SK-N-SH (cell line): ENCODE data around the gene PCBP3. TPM values are rescaled to one million over a fixed set of nuclear protein-coding genes. Genes with fewer than 3 reads are reported as not detected.

ENCODE experiments used
- CTCF ChIA-PET: fragments of 300-600, 350-600 bp; formaldehyde crosslinking; extraction: SDS; loops from one replicate; lab custom pipeline; 2021; lab: Yijun Ruan, JAX
- POLR2A ChIA-PET: fragments of 350-600 bp; sonication (Branson Sonifier 250); formaldehyde crosslinking; extraction: SDS; loops from one replicate; lab custom pipeline; 2020; ENCODE audit warnings: antibody characterized with exemption, inconsistent platforms; lab: Yijun Ruan, JAX
- DNase-seq: peaks from one replicate; pipeline ENCODE4 v3.0.0; 2012
- H2AFZ ChIP-seq: fragments of 200-600 bp; sonication (generic); 2 replicates; pipeline ENCODE4 v1.8.1; 2016; ENCODE audit warnings: antibody characterized with exemption, mild to moderate bottlenecking, low read depth
- H3F3A ChIP-seq: fragments of 200-600 bp; sonication (generic); replicated peaks from 2 replicates; pipeline ENCODE3; 2016; ENCODE audit warnings: antibody characterized with exemption, mild to moderate bottlenecking; ENCODE audit not compliant: insufficient read depth
- H3K27ac ChIP-seq, 2 experiments: fragments of 200-500 bp in 1 of 2; fragments of 200-600 bp in 1 of 2; sonication (Bioruptor generic) in 1 of 2; sonication (generic), shearing (Covaris generic) in 1 of 2; 2 replicates each; pipeline versions ENCODE4 v1.5.1 to v1.6.1; 2014 to 2016; ENCODE audit warnings: low read depth in 2 of 2, inconsistent platforms in 1 of 2, low read length in 1 of 2, mild to moderate bottlenecking in 1 of 2, mixed read lengths in 1 of 2
- H3K27me3 ChIP-seq: fragments of 200-600 bp; sonication (generic), shearing (Covaris generic); 2 replicates; pipeline ENCODE4 v1.6.1; 2016; ENCODE audit warnings: mixed run types; ENCODE audit not compliant: insufficient read depth
- H3K36me3 ChIP-seq, 2 experiments: fragments of 200-500 bp in 1 of 2; fragments of 200-600 bp in 1 of 2; sonication (Bioruptor generic) in 1 of 2; sonication (generic) in 1 of 2; replicated peaks in 1 of 2; 2 replicates each; pipeline versions ENCODE3 to v1.5.1; 2014 to 2016; ENCODE audit warnings: low read length in 1 of 2, mild to moderate bottlenecking in 1 of 2; ENCODE audit not compliant: insufficient read depth in 2 of 2, control insufficient read depth in 1 of 2
- H3K4me1 ChIP-seq, 2 experiments: fragments of 200-500 bp in 1 of 2; fragments of 200-600 bp in 1 of 2; sonication (Bioruptor generic) in 1 of 2; sonication (generic), shearing (Covaris generic) in 1 of 2; 2 replicates each; pipeline versions ENCODE4 v1.5.1 to v1.6.1; 2014 to 2016; ENCODE audit warnings: low read depth in 1 of 2, low read length in 1 of 2, mixed run types in 1 of 2; ENCODE audit not compliant: insufficient read depth in 2 of 2, control insufficient read depth in 1 of 2
- H3K4me2 ChIP-seq: fragments of 200-600 bp; sonication (generic), shearing (Covaris generic); 2 replicates; pipeline ENCODE4 v1.6.1; 2017; ENCODE audit warnings: mixed run types
- H3K4me3 ChIP-seq, 2 experiments: fragments of 200-500 bp in 1 of 2; fragments of 200-600 bp in 1 of 2; sonication (Bioruptor generic) in 1 of 2; sonication (generic), shearing (Covaris generic) in 1 of 2; 2 replicates each; pipeline versions ENCODE4 v1.5.1 to v1.8.1; 2014 to 2016; ENCODE audit warnings: low read depth in 2 of 2, inconsistent platforms in 1 of 2, low read length in 1 of 2, mild to moderate bottlenecking in 1 of 2, mixed read lengths in 1 of 2, moderate library complexity in 1 of 2
- H3K79me2 ChIP-seq: fragments of 200-600 bp; sonication (generic); 2 replicates; pipeline ENCODE4 v1.8.1; 2017; ENCODE audit warnings: mild to moderate bottlenecking; ENCODE audit not compliant: insufficient read depth
- H3K9ac ChIP-seq: fragments of 200-600 bp; sonication (generic); 2 replicates; pipeline ENCODE4 v1.6.1; 2017; ENCODE audit warnings: mixed run types
- H3K9me2 ChIP-seq: fragments of 200-600 bp; sonication (generic); 2 replicates; pipeline ENCODE4 v1.6.1; 2017; ENCODE audit warnings: mixed run types
- H3K9me3 ChIP-seq: fragments of 200-600 bp; sonication (generic); 2 replicates; pipeline ENCODE4 v1.6.1; 2017; ENCODE audit warnings: mixed run types, mild to moderate bottlenecking, moderate library complexity
- H4K20me1 ChIP-seq: fragments of 200-600 bp; sonication (generic); 2 replicates; pipeline ENCODE4 v1.6.1; 2017; ENCODE audit warnings: mild to moderate bottlenecking, mixed run types; ENCODE audit not compliant: insufficient read depth
- EP300 ChIP-seq, 2 experiments: IDR thresholded peaks; 2 replicates each; pipeline versions ENCODE4 v1.4.0 to v1.6.1; 2012; ENCODE audit warnings: borderline replicate concordance in 1 of 2, low read depth in 1 of 2, low read length in 1 of 2
- FOSL2 ChIP-seq: IDR thresholded peaks from 2 replicates; pipeline ENCODE4 v1.4.0; 2012; ENCODE audit warnings: low read depth, mild to moderate bottlenecking, moderate library complexity, borderline replicate concordance
- FOXJ3 ChIP-seq: sonication (generic); formaldehyde crosslinking; IDR thresholded peaks from 2 replicates; pipeline ENCODE4 v1.5.1; 2020; ENCODE audit warnings: mild to moderate bottlenecking, missing genetic modification reagents
- FOXM1 ChIP-seq: IDR thresholded peaks from 2 replicates; pipeline ENCODE4 v1.4.0; 2012; ENCODE audit warnings: low read depth, mild to moderate bottlenecking
- GABPA ChIP-seq: IDR thresholded peaks from 2 replicates; pipeline ENCODE4 v1.4.0; 2012; ENCODE audit warnings: low read depth, mild to moderate bottlenecking
- GATA2 ChIP-seq: sonication (generic); formaldehyde crosslinking; IDR thresholded peaks from 2 replicates; pipeline ENCODE4 v1.5.0; 2020; ENCODE audit warnings: mild to moderate bottlenecking, missing genetic modification reagents
- JUND ChIP-seq: IDR thresholded peaks from 2 replicates; pipeline ENCODE4 v1.4.0; 2012
- MEF2A ChIP-seq: IDR thresholded peaks from 2 replicates; pipeline ENCODE4 v1.4.0; 2012; ENCODE audit warnings: low read depth, borderline replicate concordance
- NFIC ChIP-seq: IDR thresholded peaks from 2 replicates; pipeline ENCODE4 v1.4.0; 2012; ENCODE audit warnings: borderline replicate concordance
- NRF1 ChIP-seq: IDR thresholded peaks from 2 replicates; pipeline ENCODE4 v1.6.1; 2012; ENCODE audit warnings: low read depth, mild to moderate bottlenecking, low read length
- POLR2AphosphoS5 ChIP-seq: IDR thresholded peaks from 2 replicates; pipeline ENCODE4 v1.6.1; 2012; ENCODE audit warnings: low read depth, low read length
- RAD21 ChIP-seq: IDR thresholded peaks from 2 replicates; pipeline ENCODE4 v1.6.1; 2012; ENCODE audit warnings: mild to moderate bottlenecking, low read length
- RFX5 ChIP-seq: IDR thresholded peaks from 2 replicates; pipeline ENCODE4 v1.6.1; 2012; ENCODE audit warnings: mild to moderate bottlenecking, improper control_type of control experiment, low read length
- SIN3A ChIP-seq: IDR thresholded peaks from 2 replicates; pipeline ENCODE4 v1.6.1; 2012; ENCODE audit warnings: low read depth, mild to moderate bottlenecking, low read length, moderate library complexity, borderline replicate concordance
- SMC3 ChIP-seq: IDR thresholded peaks from 2 replicates; pipeline ENCODE4 v1.6.1; 2012; ENCODE audit warnings: low read depth, low read length, improper control_type of control experiment
- YY1 ChIP-seq: IDR thresholded peaks from 2 replicates; pipeline ENCODE4 v1.4.0; 2012; ENCODE audit warnings: low read depth, mild to moderate bottlenecking
- WGBS: methylation state at CpG from one replicate; pipeline ENCODE4 v1.1.6; 2017; ENCODE audit warnings: low lambda C conversion rate; 5-methylcytosine and 5-hydroxymethylcytosine counted together
- polyA plus RNA-seq, 3 experiments: library from polyadenylated mRNA; depleted of rRNA; stranded (reverse); fragments of >200 nt; gene quantifications; 2 replicates each; pipeline ENCODE4 v1.2.3, GENCODE V29; 2012
- TF ChIP-seq, protein P1 (sequence below): fragments of 200-600 bp; sonication (generic); IDR thresholded peaks from 2 replicates; pipeline ENCODE4 v1.6.1; 2017; ENCODE audit warnings: antibody characterized with exemption, mild to moderate bottlenecking, moderate library complexity
- TF ChIP-seq, protein P2 (sequence below): IDR thresholded peaks from 2 replicates; pipeline ENCODE4; 2012
- TF ChIP-seq, protein P3 (sequence below): IDR thresholded peaks from 2 replicates; pipeline ENCODE4 v1.4.0; 2012; ENCODE audit warnings: low read depth, borderline replicate concordance
- TF ChIP-seq, protein P4 (sequence below): fragments of 150-350 bp; IDR thresholded peaks from 2 replicates; pipeline ENCODE4 v1.6.1; 2017; ENCODE audit warnings: antibody characterized with exemption, low read length, low read depth, borderline replicate concordance

PCBP3 gene
- polyA plus RNA-seq, 1 of the 3 experiments (the other 2 are of a cell fraction), result 9.5 TPM

DNA sequence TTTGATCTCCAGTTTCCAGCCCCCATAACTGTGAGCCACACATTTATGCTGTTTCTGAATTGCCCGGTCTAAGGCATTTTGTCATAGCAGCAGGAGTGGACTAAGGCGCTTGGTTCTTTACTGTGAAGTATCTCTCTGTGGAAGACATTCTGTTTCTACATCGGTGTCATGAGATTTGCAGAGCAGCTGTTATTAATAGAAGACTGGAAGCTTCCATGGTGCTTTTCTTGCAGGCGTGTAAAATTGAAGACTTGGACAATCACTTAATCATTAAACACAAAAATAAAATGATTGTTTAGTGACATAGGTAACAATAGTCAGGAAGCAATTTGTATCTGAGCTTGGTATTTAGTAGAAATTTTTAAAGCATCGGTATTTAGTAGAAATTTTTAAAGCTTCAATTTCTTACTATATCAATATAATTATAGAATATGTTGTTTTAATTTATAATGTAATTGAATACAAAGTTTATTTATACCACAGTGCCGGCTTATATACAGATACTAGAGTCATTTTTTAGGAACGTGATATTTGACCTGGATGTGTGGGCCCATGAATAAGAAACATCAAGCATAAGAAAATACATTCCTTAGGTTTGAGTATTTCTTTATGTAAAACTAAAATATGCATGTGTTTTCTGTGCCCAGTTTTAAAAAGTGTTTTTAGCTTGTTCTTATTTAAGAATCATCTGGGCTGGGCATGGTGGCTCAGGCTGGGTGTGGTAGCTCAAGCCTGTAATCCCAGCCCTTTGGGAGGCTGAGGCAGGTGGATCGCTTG lies 277.5 kb downstream of the PCBP3 start:
- Histone ChIP-seq H3K4me1 (no peaks in the 10 kb centered on the region; a peak in 1 of 4 replicates), H3K27ac (no peak overlapping the region), H3K9me3 (no peaks in the 10 kb centered on the region), H3K36me3 (no peaks in the 10 kb centered on the region), H3K9ac (no peak overlapping the region), H3F3A (peaks cover 4% of the 10 kb centered on the region), H3K4me3 (no peak overlapping the region), H3K79me2 (no peaks in the 10 kb centered on the region), H2AFZ (no peak overlapping the region), H3K27me3 (no peaks in the 10 kb centered on the region), H3K4me2 (no peak overlapping the region), H3K9me2 (no peaks in the 10 kb centered on the region), H4K20me1 (no peaks in the 10 kb centered on the region)
- WGBS, result 94% methylated on average over 8 of the region's 8 CpGs
- TF ChIP-seq NRF1, result no peak
- TF ChIP-seq YY1, result no peak
- no peak for TF ChIP-seq GABPA
- TF ChIP-seq, protein P1, sequence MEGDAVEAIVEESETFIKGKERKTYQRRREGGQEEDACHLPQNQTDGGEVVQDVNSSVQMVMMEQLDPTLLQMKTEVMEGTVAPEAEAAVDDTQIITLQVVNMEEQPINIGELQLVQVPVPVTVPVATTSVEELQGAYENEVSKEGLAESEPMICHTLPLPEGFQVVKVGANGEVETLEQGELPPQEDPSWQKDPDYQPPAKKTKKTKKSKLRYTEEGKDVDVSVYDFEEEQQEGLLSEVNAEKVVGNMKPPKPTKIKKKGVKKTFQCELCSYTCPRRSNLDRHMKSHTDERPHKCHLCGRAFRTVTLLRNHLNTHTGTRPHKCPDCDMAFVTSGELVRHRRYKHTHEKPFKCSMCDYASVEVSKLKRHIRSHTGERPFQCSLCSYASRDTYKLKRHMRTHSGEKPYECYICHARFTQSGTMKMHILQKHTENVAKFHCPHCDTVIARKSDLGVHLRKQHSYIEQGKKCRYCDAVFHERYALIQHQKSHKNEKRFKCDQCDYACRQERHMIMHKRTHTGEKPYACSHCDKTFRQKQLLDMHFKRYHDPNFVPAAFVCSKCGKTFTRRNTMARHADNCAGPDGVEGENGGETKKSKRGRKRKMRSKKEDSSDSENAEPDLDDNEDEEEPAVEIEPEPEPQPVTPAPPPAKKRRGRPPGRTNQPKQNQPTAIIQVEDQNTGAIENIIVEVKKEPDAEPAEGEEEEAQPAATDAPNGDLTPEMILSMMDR, result no peak
- TF ChIP-seq SMC3, result no peak
- TF ChIP-seq FOXM1, result no peak
- no peak for TF ChIP-seq FOSL2
- no peak for TF ChIP-seq FOXJ3 (CRISPR knock-in tag)
- no peak for TF ChIP-seq SIN3A
- no peak for TF ChIP-seq RFX5
- no peak for TF ChIP-seq MEF2A
- TF ChIP-seq, protein P2, sequence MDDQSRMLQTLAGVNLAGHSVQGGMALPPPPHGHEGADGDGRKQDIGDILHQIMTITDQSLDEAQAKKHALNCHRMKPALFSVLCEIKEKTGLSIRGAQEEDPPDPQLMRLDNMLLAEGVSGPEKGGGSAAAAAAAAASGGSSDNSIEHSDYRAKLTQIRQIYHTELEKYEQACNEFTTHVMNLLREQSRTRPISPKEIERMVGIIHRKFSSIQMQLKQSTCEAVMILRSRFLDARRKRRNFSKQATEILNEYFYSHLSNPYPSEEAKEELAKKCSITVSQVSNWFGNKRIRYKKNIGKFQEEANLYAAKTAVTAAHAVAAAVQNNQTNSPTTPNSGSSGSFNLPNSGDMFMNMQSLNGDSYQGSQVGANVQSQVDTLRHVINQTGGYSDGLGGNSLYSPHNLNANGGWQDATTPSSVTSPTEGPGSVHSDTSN, result no peak
- TF ChIP-seq EP300 (IDR thresholded peaks at IDR 0.05; ENCODE audit: borderline replicate concordance in 1 of 2, low read depth in 1 of 2, low read length in 1 of 2), result no peak
- DNase-seq, result no peak
- CTCF ChIA-PET, result interaction anchor here (2.5 kb wide), 1 partner anchor 365 kb away, joined by 6 read pairs; no protein-coding TSS in a partner anchor
- POLR2A ChIA-PET, result no interaction called here

DNA sequence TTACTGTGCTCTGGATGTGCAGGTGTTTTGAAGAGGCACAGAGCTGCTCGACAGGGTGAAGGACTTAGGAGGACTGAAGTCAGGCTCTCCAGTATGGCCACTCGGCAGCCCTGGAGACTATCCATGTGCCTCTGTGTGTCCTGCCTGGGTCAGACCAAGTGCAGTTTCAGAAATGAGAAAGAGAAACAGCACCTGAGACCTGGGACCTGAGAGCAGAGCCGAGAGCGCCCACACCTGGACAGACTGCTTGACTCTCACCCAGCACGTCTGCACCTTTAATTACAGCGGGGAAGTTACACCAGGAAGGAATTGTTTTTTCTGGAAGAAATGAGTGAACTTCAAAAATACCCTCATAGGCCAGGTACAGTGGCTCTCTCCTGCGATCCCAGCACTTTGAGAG lies 278.4 kb downstream of the PCBP3 start:
- Histone ChIP-seq H3K9ac (no peak overlapping the region), H3K4me2 (no peak overlapping the region), H3F3A (peaks cover 4% of the 10 kb centered on the region), H3K4me3 (no peak overlapping the region), H3K27ac (no peak overlapping the region), H4K20me1 (no peaks in the 10 kb centered on the region), H2AFZ (no peak overlapping the region), H3K36me3 (no peaks in the 10 kb centered on the region), H3K27me3 (no peaks in the 10 kb centered on the region), H3K9me3 (no peaks in the 10 kb centered on the region), H3K79me2 (no peaks in the 10 kb centered on the region), H3K4me1 (no peaks in the 10 kb centered on the region; a peak in 1 of 4 replicates), H3K9me2 (no peaks in the 10 kb centered on the region)
- ChIA-PET POLR2A (interaction anchor here (0.6 to 0.9 kb wide), 2 partner anchors 8 to 50 kb away, joined by 3 read pairs; no protein-coding TSS in a partner anchor), CTCF (interaction anchor here (1.6 to 2.5 kb wide), 2 partner anchors 12 to 366 kb away, joined by 4 to 6 read pairs; no protein-coding TSS in a partner anchor)
- TF ChIP-seq, protein P3, sequence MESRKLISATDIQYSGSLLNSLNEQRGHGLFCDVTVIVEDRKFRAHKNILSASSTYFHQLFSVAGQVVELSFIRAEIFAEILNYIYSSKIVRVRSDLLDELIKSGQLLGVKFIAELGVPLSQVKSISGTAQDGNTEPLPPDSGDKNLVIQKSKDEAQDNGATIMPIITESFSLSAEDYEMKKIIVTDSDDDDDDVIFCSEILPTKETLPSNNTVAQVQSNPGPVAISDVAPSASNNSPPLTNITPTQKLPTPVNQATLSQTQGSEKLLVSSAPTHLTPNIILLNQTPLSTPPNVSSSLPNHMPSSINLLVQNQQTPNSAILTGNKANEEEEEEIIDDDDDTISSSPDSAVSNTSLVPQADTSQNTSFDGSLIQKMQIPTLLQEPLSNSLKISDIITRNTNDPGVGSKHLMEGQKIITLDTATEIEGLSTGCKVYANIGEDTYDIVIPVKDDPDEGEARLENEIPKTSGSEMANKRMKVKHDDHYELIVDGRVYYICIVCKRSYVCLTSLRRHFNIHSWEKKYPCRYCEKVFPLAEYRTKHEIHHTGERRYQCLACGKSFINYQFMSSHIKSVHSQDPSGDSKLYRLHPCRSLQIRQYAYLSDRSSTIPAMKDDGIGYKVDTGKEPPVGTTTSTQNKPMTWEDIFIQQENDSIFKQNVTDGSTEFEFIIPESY, result no peak
- TF ChIP-seq POLR2AphosphoS5 (no peak), FOXM1 (no peak), NFIC (no peak), NRF1 (no peak), EP300 (IDR thresholded peaks at IDR 0.05; ENCODE audit: borderline replicate concordance in 1 of 2, low read depth in 1 of 2, low read length in 1 of 2) (no peak), FOSL2 (no peak), GATA2 (CRISPR knock-in tag) (no peak), RAD21 (no peak), JUND (no peak), FOXJ3 (CRISPR knock-in tag) (no peak)
- TF ChIP-seq, protein P2, result no peak
- TF ChIP-seq, protein P4, sequence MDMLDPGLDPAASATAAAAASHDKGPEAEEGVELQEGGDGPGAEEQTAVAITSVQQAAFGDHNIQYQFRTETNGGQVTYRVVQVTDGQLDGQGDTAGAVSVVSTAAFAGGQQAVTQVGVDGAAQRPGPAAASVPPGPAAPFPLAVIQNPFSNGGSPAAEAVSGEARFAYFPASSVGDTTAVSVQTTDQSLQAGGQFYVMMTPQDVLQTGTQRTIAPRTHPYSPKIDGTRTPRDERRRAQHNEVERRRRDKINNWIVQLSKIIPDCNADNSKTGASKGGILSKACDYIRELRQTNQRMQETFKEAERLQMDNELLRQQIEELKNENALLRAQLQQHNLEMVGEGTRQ, result no peak
- WGBS, result 74% methylated on average over 5 of the region's 7 CpGs
- no peak for DNase-seq
